HFFc6 (cell line): ENCODE results near the gene MFSD12. TPM values are rescaled to one million over a fixed set of nuclear protein-coding genes. Genes with fewer than 3 reads are reported as not detected.

Source experiments
- DNase-seq: peaks from one replicate; pipeline ENCODE4 v3.0.0-alpha.2; 2018
- H3K27ac Mint-ChIP-seq: 2 replicates; pipeline ENCODE4 v1.8.0; 2020; ENCODE audit warnings: mild to moderate bottlenecking, mixed read lengths
- H3K27me3 Mint-ChIP-seq: 2 replicates; pipeline ENCODE4 v1.8.0; 2021; ENCODE audit warnings: mild to moderate bottlenecking, moderate library complexity, mixed read lengths; ENCODE audit not compliant: insufficient read depth
- H3K36me3 Mint-ChIP-seq: 2 replicates; pipeline ENCODE4 v1.8.0; 2021; ENCODE audit warnings: low read depth, mixed read lengths
- H3K4me1 Mint-ChIP-seq: 2 replicates; pipeline ENCODE4 v1.8.0; 2020; ENCODE audit warnings: low read depth, mixed read lengths
- H3K4me3 Mint-ChIP-seq: 2 replicates; pipeline ENCODE4 v1.8.0; 2020; ENCODE audit warnings: mild to moderate bottlenecking, moderate library complexity, mixed read lengths
- H3K9me3 Mint-ChIP-seq: 2 replicates; pipeline ENCODE4 v1.8.0; 2020; ENCODE audit warnings: mild to moderate bottlenecking, mixed read lengths
- total RNA-seq, 6 experiments: library from RNA; stranded (reverse); fragmentation: NEBNext Ultra II Directional; extraction: Animal tissue kit (Norgen Biotek cat#: 25700); gene quantifications; 2 replicates in 1 of 6; 3 replicates in 5 of 6; pipeline ENCODE4 v1.2.3, GENCODE V29; 2021
- TF ChIP-seq, protein P1 (sequence below): fragments of 200-600 bp; sonication (generic); IDR thresholded peaks from 2 replicates; pipeline ENCODE4 v1.5.0; 2021; ENCODE audit warnings: antibody characterized with exemption, mild to moderate bottlenecking

MFSD12 gene
- total RNA-seq, 6 experiments from 2014 or later, result 75.1 to 101 (median 79.6) TPM

DNA sequence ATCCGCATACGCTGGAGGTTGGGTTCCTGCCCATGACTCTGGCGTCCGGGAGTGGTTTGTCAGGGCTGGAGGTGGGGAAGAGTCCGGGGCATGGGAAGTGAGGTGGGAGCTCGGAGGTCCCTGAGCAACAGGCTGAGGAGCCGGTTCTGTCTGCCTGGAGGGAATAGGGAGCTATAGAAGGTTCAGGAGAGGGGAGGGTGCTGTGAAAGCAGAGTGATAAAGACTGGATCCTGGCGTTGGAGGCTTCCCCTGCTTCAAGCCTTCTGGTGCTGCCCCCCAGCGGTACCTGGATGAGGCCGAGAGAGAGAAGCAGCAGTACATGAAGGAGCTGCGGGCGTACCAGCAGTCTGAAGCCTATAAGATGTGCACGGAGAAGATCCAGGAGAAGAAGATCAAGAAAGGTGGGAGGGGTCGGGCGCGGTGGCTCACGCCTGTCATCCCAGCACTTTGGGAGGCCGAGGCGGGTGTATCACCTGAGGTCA lies 17.9 kb upstream of the MFSD12 start:
- DNase-seq, result no peak
- H3K9me3 Mint-ChIP-seq, result no peaks in the 10 kb centered on the region

DNA sequence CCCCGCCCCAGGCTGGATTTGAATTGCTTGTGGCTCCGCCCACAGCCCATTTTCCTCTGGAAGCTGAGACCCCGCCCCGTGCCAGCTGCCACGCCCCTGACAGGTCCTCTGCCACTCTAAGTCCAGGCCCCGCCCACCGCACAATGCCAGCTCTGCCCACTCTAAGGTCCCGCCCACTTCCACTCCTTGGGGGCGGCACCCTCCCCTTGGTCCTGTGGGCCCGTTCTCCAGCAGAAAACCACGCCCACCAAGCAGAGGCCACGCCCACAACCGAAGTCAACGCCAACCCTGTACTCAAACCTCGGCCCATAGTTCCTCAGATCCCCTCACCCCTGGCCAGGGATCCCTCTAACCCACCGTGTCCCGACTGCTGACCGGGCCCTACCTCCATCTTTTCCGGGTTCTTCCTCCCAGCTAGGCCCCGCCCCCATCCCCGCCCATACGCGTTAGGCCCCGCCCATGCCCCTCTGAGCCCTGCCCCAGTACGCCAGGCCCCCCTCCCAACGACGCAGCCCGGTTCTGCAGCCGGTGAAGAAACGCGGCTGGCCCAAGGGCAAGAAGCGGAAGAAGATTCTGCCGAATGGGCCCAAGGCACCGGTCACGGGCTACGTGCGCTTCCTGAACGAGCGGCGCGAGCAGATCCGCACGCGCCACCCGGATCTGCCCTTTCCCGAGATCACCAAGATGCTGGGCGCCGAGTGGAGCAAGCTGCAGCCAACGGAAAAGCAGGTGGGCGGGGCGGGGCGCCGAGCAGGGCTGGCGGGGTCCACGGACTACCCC lies 16.7 kb upstream of the MFSD12 start:
- Mint-ChIP-seq H3K27me3 (no peaks in the 10 kb centered on the region; the same call in none of the 2 replicates), H3K36me3 (peaks cover 13% of the 10 kb centered on the region), H3K4me3 (peak overlapping the region; percentile 81), H3K27ac (peak overlapping the region; percentile 63), H3K9me3 (no peaks in the 10 kb centered on the region), H3K4me1 (peaks cover 26% of the 10 kb centered on the region)
- TF ChIP-seq, protein P1, sequence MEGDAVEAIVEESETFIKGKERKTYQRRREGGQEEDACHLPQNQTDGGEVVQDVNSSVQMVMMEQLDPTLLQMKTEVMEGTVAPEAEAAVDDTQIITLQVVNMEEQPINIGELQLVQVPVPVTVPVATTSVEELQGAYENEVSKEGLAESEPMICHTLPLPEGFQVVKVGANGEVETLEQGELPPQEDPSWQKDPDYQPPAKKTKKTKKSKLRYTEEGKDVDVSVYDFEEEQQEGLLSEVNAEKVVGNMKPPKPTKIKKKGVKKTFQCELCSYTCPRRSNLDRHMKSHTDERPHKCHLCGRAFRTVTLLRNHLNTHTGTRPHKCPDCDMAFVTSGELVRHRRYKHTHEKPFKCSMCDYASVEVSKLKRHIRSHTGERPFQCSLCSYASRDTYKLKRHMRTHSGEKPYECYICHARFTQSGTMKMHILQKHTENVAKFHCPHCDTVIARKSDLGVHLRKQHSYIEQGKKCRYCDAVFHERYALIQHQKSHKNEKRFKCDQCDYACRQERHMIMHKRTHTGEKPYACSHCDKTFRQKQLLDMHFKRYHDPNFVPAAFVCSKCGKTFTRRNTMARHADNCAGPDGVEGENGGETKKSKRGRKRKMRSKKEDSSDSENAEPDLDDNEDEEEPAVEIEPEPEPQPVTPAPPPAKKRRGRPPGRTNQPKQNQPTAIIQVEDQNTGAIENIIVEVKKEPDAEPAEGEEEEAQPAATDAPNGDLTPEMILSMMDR, result no peak
- peak; percentile 93 for DNase-seq

More for the DNA sequence above, 17.9 kb upstream of the MFSD12 start:
- Mint-ChIP-seq H3K4me1 (peaks cover 39% of the 10 kb centered on the region), H3K4me3 (no peak overlapping the region; the same call in 1 of the 2 replicates), H3K27ac (no peak overlapping the region), H3K27me3 (peaks cover 2% of the 10 kb centered on the region), H3K36me3 (peaks cover 13% of the 10 kb centered on the region)
- TF ChIP-seq, protein P1, result peak; percentile 54; the same call in 1 of the 2 replicates

DNA sequence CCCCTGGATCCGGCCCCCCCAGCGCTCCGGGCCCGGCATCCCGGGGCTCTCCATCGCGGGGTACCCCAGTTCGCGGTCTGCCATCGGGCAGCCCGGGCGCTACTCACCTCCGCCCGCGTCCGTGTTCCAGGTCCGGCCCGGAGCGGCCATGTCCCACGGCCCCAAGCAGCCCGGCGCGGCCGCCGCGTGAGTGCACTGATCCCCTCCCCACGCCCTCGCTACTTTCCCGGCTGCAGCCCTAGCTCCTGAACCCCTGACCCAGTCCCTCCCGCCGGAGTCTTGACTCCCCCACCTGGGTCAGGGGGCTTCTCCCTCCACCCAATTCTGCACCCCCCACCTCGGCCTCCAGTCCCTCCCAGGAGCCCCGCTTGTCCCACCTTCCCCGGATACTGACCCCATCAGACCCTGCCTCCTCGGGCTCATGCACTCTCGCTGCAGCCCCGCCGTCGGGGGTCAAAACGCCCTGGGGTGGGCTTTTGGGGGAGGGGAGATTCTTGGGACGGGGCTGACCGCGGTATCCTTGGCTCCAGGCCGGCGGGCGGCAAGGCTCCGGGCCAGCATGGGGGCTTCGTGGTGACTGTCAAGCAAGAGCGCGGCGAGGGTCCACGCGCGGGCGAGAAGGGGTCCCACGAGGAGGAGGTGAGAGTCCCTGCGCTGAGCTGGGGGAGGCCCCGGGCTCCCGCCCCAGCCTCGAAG lies 15.9 kb upstream of the MFSD12 start:
- Mint-ChIP-seq H3K9me3 (no peaks in the 10 kb centered on the region), H3K4me3 (peak overlapping the region; percentile 81), H3K36me3 (peaks cover 13% of the 10 kb centered on the region), H3K27me3 (no peaks in the 10 kb centered on the region; the same call in none of the 2 replicates), H3K4me1 (peaks cover 23% of the 10 kb centered on the region), H3K27ac (peak overlapping the region; percentile 63)
- TF ChIP-seq, protein P1, result no peak
- no peak for DNase-seq

DNA sequence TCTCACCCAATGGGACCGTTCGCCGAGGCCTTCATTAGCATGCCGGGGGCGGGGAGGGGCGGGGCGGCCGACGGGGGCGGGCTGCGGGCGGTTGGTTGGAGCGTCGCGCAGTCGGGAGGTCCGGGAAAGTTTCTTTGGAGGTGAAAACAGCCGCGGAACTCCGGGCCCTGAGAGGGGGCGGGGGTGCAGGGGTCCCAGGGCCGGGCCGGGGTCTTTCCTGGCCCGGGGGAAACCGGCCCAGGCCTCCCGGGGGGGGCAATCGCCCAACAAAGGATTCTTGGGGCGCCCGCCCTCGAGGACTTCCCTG lies 15.4 kb upstream of the MFSD12 start, which contains the start of gene HMG20B:
Gene HMG20B, plus strand, starts transcription at position 90 of the 307 bp plus-strand sequence. CDS start 366 bp downstream, outside the sequence.
- peak within 1 kb of the TSS; percentile 81 for H3K4me3 Mint-ChIP-seq
- H3K9me3 Mint-ChIP-seq, result no peaks in the 10 kb centered on the region
- peaks cover 23% of the 10 kb centered on the region for H3K4me1 Mint-ChIP-seq
- H3K36me3 Mint-ChIP-seq, result peaks cover 13% of the 10 kb centered on the region
- TF ChIP-seq, protein P1, result no peak
- H3K27ac Mint-ChIP-seq, result peak within 1 kb of the TSS; percentile 76
- H3K27me3 Mint-ChIP-seq, result no peaks in the 10 kb centered on the region; the same call in none of the 2 replicates
- no peak for DNase-seq

DNA sequence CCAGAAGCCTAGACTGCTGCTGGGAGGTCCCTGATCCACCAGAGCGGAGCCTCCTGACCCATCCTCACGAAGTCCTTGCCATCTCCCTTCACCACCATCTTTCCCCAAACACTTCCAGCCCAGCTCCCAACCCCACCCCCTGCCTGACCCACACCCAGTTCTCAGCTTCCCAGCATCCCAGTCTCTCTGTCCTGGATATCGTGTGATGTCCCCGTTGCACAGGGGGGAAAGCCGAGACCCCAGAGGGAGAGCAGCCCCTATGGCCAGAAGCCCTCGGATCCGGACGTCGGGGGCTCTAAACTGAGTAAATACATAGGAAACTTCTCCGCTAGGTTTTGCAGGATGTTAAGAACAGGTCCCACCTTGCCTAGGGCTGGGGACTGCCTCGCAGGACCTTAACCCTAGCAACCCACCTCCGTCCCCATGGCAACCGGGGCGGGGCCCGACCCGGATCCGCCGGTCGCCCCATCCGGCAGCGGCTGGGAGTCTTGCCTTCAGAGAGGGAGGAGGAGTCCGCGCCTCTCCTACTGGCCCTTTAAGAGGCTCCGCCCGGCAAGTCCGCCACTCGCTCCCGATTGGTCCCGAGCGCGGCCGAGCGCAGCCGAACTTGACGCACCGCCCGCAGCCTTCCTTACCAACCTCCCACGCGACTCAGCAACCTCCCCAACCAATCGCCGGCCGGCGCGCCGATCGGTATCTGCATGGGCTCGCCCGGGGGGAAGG lies 14.9 kb upstream of the MFSD12 start:
- peak overlapping the region; percentile 77 for H3K4me3 Mint-ChIP-seq
- peak; percentile 99 for DNase-seq
- TF ChIP-seq, protein P1, result no peak
- no peaks in the 10 kb centered on the region for H3K9me3 Mint-ChIP-seq
- H3K36me3 Mint-ChIP-seq, result peaks cover 13% of the 10 kb centered on the region
- no peaks in the 10 kb centered on the region; the same call in none of the 2 replicates for H3K27me3 Mint-ChIP-seq
- H3K4me1 Mint-ChIP-seq, result peaks cover 23% of the 10 kb centered on the region
- peak overlapping the region; percentile 76 for H3K27ac Mint-ChIP-seq
